Measurements from ENCODE around the gene MBNL2.

Gene MBNL2

DNA sequence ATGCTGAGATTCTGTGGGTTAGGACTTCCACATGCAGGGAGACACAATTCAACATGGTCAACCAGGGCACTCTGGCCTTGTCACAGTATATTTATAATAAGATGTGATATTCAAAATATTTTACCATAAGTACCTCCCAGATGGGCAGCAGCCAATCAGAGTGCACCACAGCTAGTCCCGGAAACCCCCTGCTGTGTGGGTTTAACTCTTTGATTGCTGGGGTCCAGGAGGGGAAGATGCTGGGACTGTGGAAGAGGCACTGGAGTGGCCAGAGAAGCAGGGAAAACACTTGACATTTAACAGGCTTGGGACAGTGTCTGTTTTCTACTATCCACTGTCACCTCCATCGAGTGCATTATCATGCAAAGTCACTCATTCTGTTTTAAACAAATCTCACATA, 99.0 kb downstream of the MBNL2 start:
- Histone ChIP-seq H3K4me2 (ENCODE audit: low read length) (no peak overlapping the region), H3K4me1 (ENCODE audit: low read length) (peaks cover 9% of the 10 kb centered on the region), H3K9ac (ENCODE audit: low read length) (no peak overlapping the region), H2AFZ (ENCODE audit: low read depth, low read length) (no peak overlapping the region), H3K27me3 (ENCODE audit: low read depth, low read length) (no peaks in the 10 kb centered on the region), H3K79me2 (ENCODE audit: low read length) (no peaks in the 10 kb centered on the region), H3K4me3 (ENCODE audit: low read length) (no peak overlapping the region), H4K20me1 (ENCODE audit: insufficient read depth, low read length) (0 out of 2 replicates have a peak, but pooled peaks cover 12% of the 10 kb centered on the region), H3K36me3 (replicated peaks; ENCODE audit: low read depth, low read length) (no peaks in the 10 kb centered on the region), H3K9me3 (ENCODE audit: insufficient read depth, low read length) (no peaks in the 10 kb centered on the region), H3K27ac (ENCODE audit: low read length) (no peak overlapping the region)
- no peak for TF ChIP-seq EZH2phosphoT487 (IDR thresholded peaks at IDR 0.05; ENCODE audit: low read depth)
- TF ChIP-seq, protein P1, sequence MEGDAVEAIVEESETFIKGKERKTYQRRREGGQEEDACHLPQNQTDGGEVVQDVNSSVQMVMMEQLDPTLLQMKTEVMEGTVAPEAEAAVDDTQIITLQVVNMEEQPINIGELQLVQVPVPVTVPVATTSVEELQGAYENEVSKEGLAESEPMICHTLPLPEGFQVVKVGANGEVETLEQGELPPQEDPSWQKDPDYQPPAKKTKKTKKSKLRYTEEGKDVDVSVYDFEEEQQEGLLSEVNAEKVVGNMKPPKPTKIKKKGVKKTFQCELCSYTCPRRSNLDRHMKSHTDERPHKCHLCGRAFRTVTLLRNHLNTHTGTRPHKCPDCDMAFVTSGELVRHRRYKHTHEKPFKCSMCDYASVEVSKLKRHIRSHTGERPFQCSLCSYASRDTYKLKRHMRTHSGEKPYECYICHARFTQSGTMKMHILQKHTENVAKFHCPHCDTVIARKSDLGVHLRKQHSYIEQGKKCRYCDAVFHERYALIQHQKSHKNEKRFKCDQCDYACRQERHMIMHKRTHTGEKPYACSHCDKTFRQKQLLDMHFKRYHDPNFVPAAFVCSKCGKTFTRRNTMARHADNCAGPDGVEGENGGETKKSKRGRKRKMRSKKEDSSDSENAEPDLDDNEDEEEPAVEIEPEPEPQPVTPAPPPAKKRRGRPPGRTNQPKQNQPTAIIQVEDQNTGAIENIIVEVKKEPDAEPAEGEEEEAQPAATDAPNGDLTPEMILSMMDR (IDR thresholded peaks at IDR 0.05; ENCODE audit: low read depth, low read length), result no peak

DNA sequence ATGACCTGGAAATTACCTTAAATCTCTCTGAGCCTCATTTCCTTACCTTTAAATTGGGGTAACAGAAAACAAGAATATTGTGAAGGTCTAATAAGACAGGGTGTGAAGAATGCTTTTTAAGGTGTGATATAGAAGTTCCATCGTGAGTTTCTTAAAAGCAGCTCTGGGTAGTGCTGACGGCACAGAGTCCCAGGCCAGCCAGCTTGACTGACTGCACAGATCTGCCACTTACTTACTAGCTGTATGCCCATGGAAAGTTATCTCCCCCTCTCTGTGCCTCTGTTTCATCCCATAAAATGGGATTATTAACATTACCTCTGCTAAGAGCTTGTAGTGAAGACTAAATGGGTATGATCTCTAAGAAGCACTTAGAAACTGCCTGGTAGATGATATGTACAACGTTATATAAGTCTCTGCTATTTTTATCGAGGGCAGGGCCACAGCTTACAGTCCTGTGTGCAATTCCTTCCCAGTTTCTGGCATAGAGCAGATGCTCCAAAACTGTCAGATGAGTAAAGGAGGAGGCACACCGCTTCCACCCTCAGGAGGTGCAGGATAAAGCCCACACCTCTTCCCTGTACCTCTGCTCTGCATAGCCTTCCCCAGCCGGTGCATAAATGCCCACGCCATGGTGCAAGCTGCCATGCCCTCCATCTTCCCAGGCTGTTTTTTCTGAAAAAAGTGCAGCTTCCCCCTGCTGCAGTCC, 99.6 kb downstream of the MBNL2 start:
- H3K36me3 ChIP-seq (replicated peaks; ENCODE audit: low read depth, low read length), result no peaks in the 10 kb centered on the region
- H3K27ac ChIP-seq (ENCODE audit: low read length), result no peak overlapping the region
- no peak overlapping the region for H3K4me2 ChIP-seq (ENCODE audit: low read length)
- H3K4me1 ChIP-seq (ENCODE audit: low read length), result peaks cover 9% of the 10 kb centered on the region
- H3K9me3 ChIP-seq (ENCODE audit: insufficient read depth, low read length), result no peaks in the 10 kb centered on the region
- TF ChIP-seq EZH2phosphoT487 (IDR thresholded peaks at IDR 0.05; ENCODE audit: low read depth), result no peak
- TF ChIP-seq, protein P1 (IDR thresholded peaks at IDR 0.05; ENCODE audit: low read depth, low read length), result no peak
- no peaks in the 10 kb centered on the region for H3K27me3 ChIP-seq (ENCODE audit: low read depth, low read length)
- H3K79me2 ChIP-seq (ENCODE audit: low read length), result no peaks in the 10 kb centered on the region
- 0 out of 2 replicates have a peak, but pooled peaks cover 12% of the 10 kb centered on the region for H4K20me1 ChIP-seq (ENCODE audit: insufficient read depth, low read length)
- no peak overlapping the region for H3K9ac ChIP-seq (ENCODE audit: low read length)
- no peak overlapping the region for H3K4me3 ChIP-seq (ENCODE audit: low read length)
- no peak overlapping the region for H2AFZ ChIP-seq (ENCODE audit: low read depth, low read length)

DNA sequence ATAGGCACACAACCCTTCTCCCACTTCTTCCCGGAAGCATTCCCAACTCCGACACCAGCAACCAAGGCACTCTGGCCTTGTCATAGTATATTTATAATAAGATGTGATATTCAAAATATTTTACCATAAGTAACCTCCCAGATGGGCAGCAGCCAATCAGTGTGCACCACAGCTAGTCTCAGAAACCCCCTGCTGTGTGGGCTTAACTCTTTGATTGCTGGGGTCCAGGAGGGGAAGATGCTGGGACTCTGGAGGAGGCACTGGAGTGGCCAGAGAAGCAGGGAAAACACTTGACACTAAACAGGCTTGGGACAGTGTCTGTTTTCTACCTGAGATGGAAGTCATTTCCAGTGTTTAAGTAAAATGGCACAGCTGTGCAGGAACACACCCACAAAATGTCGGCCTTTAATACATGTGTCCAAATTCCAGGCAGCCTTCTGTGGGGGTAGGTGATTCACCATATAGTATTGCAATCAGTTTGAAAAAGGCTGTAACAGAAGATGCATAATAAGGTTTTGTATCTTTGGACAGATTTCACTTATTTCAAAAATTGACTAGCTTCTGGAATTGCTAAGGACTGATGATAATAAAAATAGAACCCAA, 100.7 kb downstream of the MBNL2 start:
- Histone ChIP-seq H4K20me1 (ENCODE audit: insufficient read depth, low read length) (0 out of 2 replicates have a peak, but pooled peaks cover 10% of the 10 kb centered on the region), H3K36me3 (replicated peaks; ENCODE audit: low read depth, low read length) (no peaks in the 10 kb centered on the region), H3K4me1 (ENCODE audit: low read length) (peaks cover 9% of the 10 kb centered on the region), H3K9ac (ENCODE audit: low read length) (no peak overlapping the region), H3K79me2 (ENCODE audit: low read length) (no peaks in the 10 kb centered on the region), H3K27me3 (ENCODE audit: low read depth, low read length) (no peaks in the 10 kb centered on the region), H3K27ac (ENCODE audit: low read length) (no peak overlapping the region), H3K4me3 (ENCODE audit: low read length) (no peak overlapping the region), H3K4me2 (ENCODE audit: low read length) (no peak overlapping the region), H3K9me3 (ENCODE audit: insufficient read depth, low read length) (no peaks in the 10 kb centered on the region), H2AFZ (ENCODE audit: low read depth, low read length) (no peak overlapping the region)
- TF ChIP-seq, protein P1 (IDR thresholded peaks at IDR 0.05; ENCODE audit: low read depth, low read length), result no peak
- TF ChIP-seq EZH2phosphoT487 (IDR thresholded peaks at IDR 0.05; ENCODE audit: low read depth), result no peak

DNA sequence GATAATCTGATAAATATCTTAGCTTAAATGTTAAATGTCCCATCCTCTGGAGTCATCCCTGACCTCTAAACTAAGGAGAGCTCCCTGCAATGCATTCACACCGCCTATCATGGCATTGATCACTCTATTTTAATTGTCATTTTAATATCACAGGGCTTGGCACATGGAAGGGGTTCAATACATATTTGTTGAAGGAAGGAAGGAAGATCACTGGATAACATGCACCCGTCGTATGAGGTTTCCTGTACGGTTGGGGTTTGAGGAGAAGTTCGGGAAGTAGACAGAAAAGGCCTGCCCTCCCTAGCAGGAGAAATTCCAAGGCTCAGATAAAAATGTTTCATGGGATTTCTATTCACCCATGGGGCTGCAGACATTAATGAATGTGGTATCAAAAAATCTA, 102.0 kb downstream of the MBNL2 start:
- Histone ChIP-seq H3K9ac (ENCODE audit: low read length) (no peak overlapping the region), H3K27ac (ENCODE audit: low read length) (no peak overlapping the region), H3K4me2 (ENCODE audit: low read length) (no peak overlapping the region), H3K9me3 (ENCODE audit: insufficient read depth, low read length) (no peaks in the 10 kb centered on the region), H3K79me2 (ENCODE audit: low read length) (no peaks in the 10 kb centered on the region), H3K4me3 (ENCODE audit: low read length) (no peak overlapping the region), H3K36me3 (replicated peaks; ENCODE audit: low read depth, low read length) (no peaks in the 10 kb centered on the region), H2AFZ (ENCODE audit: low read depth, low read length) (no peak overlapping the region), H3K27me3 (ENCODE audit: low read depth, low read length) (no peaks in the 10 kb centered on the region), H3K4me1 (ENCODE audit: low read length) (peaks cover 9% of the 10 kb centered on the region), H4K20me1 (ENCODE audit: insufficient read depth, low read length) (0 out of 2 replicates have a peak, but pooled peaks cover 5% of the 10 kb centered on the region)
- TF ChIP-seq, protein P1 (IDR thresholded peaks at IDR 0.05; ENCODE audit: low read depth, low read length), result no peak
- TF ChIP-seq EZH2phosphoT487 (IDR thresholded peaks at IDR 0.05; ENCODE audit: low read depth), result no peak
